ENCODE results near the gene OTOL1. TPM values are rescaled to one million over a fixed set of nuclear protein-coding genes. Genes with fewer than 3 reads are reported as not detected.
"Not testable (repeated sequence)": the region's sequence is repeated elsewhere in the genome, so short reads cannot be mapped to it uniquely, and the experiment has no call there.

The OTOL1 gene
- total RNA-seq, 1 donor from 2014 or later: 1.2 TPM

DNA sequence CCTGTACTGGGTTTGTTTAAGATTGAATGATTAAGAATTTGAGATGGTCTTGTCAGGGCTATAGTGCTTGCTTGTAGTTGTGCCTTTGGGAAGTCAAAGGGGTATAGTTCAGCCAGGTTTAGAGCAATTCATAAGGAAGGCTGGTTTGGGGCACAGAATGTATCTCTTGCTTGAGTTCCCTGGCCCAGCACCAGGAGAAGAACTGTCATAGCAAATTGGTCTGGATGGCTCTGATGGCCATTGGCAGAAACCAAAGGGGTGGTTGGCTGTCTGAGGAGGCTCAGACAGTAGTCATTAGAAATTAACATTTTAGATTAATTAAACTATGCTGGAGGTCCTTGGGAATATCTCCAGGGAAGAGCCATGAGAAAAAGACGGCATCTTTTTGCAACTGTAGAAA, 25.4 kb upstream of the OTOL1 start:
- DNase-seq (ENCODE audit: extremely low spot score, unreplicated experiment): no peak
- Mint-ChIP-seq H3K4me1 (ENCODE audit: unreplicated experiment) (no peaks in the 10 kb centered on the region), H3K27ac (no peak overlapping the region), H3K36me3 (no peaks in the 10 kb centered on the region), H3K4me3 (no peak overlapping the region), H3K9me3 (no peaks in the 10 kb centered on the region), H3K27me3 (no peaks in the 10 kb centered on the region)
- no peak for TF ChIP-seq CTCF (conservative IDR thresholded peaks at IDR 0.05)

GRCh38 chr3:161474139-161474538, 22.5 kb upstream of the OTOL1 start:
- no peaks in the 10 kb centered on the region for H3K27me3 Mint-ChIP-seq
- no peak for TF ChIP-seq CTCF (conservative IDR thresholded peaks at IDR 0.05)
- no peaks in the 10 kb centered on the region for H3K9me3 Mint-ChIP-seq
- DNase-seq (ENCODE audit: extremely low spot score, unreplicated experiment): no peak
- H3K36me3 Mint-ChIP-seq: no peaks in the 10 kb centered on the region
- no peak overlapping the region for H3K4me3 Mint-ChIP-seq
- no peaks in the 10 kb centered on the region for H3K4me1 Mint-ChIP-seq (ENCODE audit: unreplicated experiment)
- H3K27ac Mint-ChIP-seq: no peak overlapping the region

DNA sequence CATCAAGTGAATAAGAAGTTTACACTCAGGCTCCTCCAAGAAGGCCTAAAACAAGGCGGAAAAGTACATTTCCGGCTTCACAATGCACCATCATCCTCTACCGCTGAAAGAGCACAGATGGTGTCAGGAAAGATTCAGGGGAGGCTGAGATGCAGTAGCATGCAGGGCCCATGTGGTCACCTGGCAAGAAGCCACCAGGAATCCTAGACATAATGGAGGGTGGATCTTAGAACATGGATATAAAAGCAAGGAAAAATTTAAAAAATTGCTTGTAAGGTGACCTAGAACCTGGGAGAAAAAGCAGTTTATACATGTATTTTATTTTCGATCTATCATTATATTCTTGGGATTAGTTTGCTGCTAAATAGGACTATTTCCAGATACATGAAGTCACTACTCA, 21.9 kb upstream of the OTOL1 start:
- no peak for TF ChIP-seq CTCF (conservative IDR thresholded peaks at IDR 0.05)
- no peak for DNase-seq (ENCODE audit: extremely low spot score, unreplicated experiment)
- peaks cover 3% of the 10 kb centered on the region for H3K27me3 Mint-ChIP-seq
- H3K36me3 Mint-ChIP-seq: no peaks in the 10 kb centered on the region
- H3K27ac Mint-ChIP-seq: no peak overlapping the region
- no peaks in the 10 kb centered on the region for H3K4me1 Mint-ChIP-seq (ENCODE audit: unreplicated experiment)
- H3K9me3 Mint-ChIP-seq: no peaks in the 10 kb centered on the region
- no peak overlapping the region for H3K4me3 Mint-ChIP-seq

- no peak for DNase-seq (ENCODE audit: extremely low spot score, unreplicated experiment)
- Mint-ChIP-seq H3K4me1 (ENCODE audit: unreplicated experiment) (no peaks in the 10 kb centered on the region), H3K36me3 (no peaks in the 10 kb centered on the region), H3K27ac (no peak overlapping the region), H3K4me3 (no peak overlapping the region), H3K27me3 (peaks cover 3% of the 10 kb centered on the region), H3K9me3 (no peaks in the 10 kb centered on the region)
- no peak for TF ChIP-seq CTCF (conservative IDR thresholded peaks at IDR 0.05)
These were observed 21.4 kb upstream of the OTOL1 start for GRCh38 chr3:161475206-161475605.

DNA sequence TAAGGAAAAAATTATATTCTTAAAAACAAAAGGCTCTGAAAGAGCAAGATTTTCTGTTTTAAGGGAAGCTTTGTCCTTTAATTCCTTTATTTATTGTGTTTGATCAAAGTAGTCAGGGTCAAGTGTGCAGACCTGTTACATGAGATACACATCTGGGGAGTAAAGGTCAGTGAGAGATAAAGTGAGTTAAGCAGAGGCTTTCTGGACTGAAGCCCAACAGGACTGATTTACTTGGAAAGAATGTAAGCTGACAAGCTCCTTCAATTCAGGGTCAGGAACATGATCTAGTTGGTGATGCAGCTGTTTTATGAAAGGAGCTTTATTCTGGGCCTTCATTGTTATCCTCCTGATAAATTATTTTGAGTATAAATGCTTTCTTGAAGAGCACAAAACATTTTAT, 20.7 kb upstream of the OTOL1 start:
- Mint-ChIP-seq H3K9me3 (no peaks in the 10 kb centered on the region), H3K36me3 (no peaks in the 10 kb centered on the region), H3K27me3 (peaks cover 7% of the 10 kb centered on the region), H3K27ac (no peak overlapping the region), H3K4me3 (no peak overlapping the region), H3K4me1 (ENCODE audit: unreplicated experiment) (no peaks in the 10 kb centered on the region)
- no peak for TF ChIP-seq CTCF (conservative IDR thresholded peaks at IDR 0.05)
- DNase-seq (ENCODE audit: extremely low spot score, unreplicated experiment): no peak

DNA sequence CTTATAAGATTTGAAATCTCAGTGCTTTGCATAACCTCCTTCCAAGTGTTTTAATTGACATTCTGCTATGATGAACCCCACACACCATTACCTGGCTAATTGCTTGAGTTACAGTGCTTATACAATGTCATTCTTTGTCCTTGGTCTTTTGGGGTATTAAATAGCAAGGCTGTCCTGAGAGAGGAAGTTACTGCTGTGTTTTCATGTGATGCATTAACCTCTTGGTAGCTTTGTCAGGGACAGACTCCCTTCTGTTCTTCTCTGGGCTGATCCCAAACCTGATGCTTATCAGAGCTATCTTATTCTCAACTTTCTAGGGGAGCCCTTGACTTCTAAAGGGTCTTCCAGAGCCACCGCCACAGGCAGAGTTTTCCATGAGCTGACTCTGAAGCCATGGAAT, 12.4 kb upstream of the OTOL1 start:
- Mint-ChIP-seq H3K36me3 (no peaks in the 10 kb centered on the region), H3K4me3 (no peak overlapping the region), H3K27me3 (peaks cover 36% of the 10 kb centered on the region), H3K9me3 (no peaks in the 10 kb centered on the region), H3K4me1 (ENCODE audit: unreplicated experiment) (no peaks in the 10 kb centered on the region), H3K27ac (no peak overlapping the region)
- TF ChIP-seq CTCF (conservative IDR thresholded peaks at IDR 0.05): no peak
- no peak for DNase-seq (ENCODE audit: extremely low spot score, unreplicated experiment)

GRCh38 chr3:161488284-161488683, 8.3 kb upstream of the OTOL1 start:
- H3K36me3 Mint-ChIP-seq; H3K9me3 Mint-ChIP-seq; H3K27ac Mint-ChIP-seq; DNase-seq (ENCODE audit: extremely low spot score, unreplicated experiment); H3K4me1 Mint-ChIP-seq (ENCODE audit: unreplicated experiment); H3K4me3 Mint-ChIP-seq: not testable (repeated sequence)
- peaks cover 36% of the 10 kb centered on the region for H3K27me3 Mint-ChIP-seq
